Left colon (tissue), 2 donors: ENCODE measurements around the gene LMF2. TPM values are rescaled to one million over a fixed set of nuclear protein-coding genes. Genes with fewer than 3 reads are reported as not detected.

Source experiments
- ATAC-seq: fragments of 200-7000 bp; cut with Tn5 transposase; one replicate; pipeline ENCODE4 v1.9.1; 2020; ENCODE audit warnings: mild to moderate bottlenecking, moderate library complexity
- DNase-seq, 2 donors: peaks; one replicate each; pipeline ENCODE4 v3.0.0-alpha.2; 2020
- intact Hi-C, 2 donors: fragments of 100-400 bp; cut with DNase I in 1 of 2; cut with micrococcal nuclease in 1 of 2; formaldehyde crosslinking; loops; one replicate each; pipeline versions ENCODE4 v1.11.2 to v1.14.0; 2022; cut with DNase I, micrococcal nuclease
- total RNA-seq, 2 donors: library from RNA; stranded (reverse); fragmentation: NEBNext Ultra II Directional; extraction: Animal tissue kit (Norgen Biotek cat#: 25700); gene quantifications; one replicate each; pipeline ENCODE4 v1.2.1, GENCODE V29; 2021
- donor health status: DM: no; HTN: no; CAD: no.
- donor health status: DM: yes; HTN: yes; CAD: no.

Gene LMF2
- total RNA-seq, 2 donors from 2014 or later, result 58.7 to 59.3 TPM

GRCh38 chr22:50488006-50488677 is 19.4 kb downstream of the LMF2 start:
- no peak for ATAC-seq
- DNase-seq, result no peak
- intact Hi-C loops, result no loop called here

GRCh38 chr22:50487290-50488005 is 20.1 kb downstream of the LMF2 start:
- no peak for ATAC-seq
- no peak for DNase-seq
- intact Hi-C loops, result no loop called here

- no peak for ATAC-seq
- intact Hi-C loops, result no loop called here
- DNase-seq, result no peak
Observed at GRCh38 chr22:50486561-50487289, 20.8 kb downstream of the LMF2 start, which contains the start of gene MIOX. Gene MIOX (plus strand): TSS chr22:50486859. CDS start chr22:50486898, 39 bp downstream.

GRCh38 chr22:50485221-50486131 is 22.0 kb downstream of the LMF2 start:
- peak in 1 of 2 donors; percentile 53 for DNase-seq
- ATAC-seq, result peak; percentile 30
- intact Hi-C loops, result no loop called here

- ATAC-seq (peak; percentile 81), DNase-seq (peak; percentile 66 to 74)
- intact Hi-C loops, result no loop called here
Observed at GRCh38 chr22:50483977-50484853, 23.3 kb downstream of the LMF2 start.

GRCh38 chr22:50483556-50483955 is 23.9 kb downstream of the LMF2 start:
- no peak for ATAC-seq
- intact Hi-C loops, result no loop called here
- DNase-seq, result no peak

GRCh38 chr22:50483106-50483505 is 24.4 kb downstream of the LMF2 start:
- intact Hi-C loops, result no loop called here
- no peak for DNase-seq
- ATAC-seq, result no peak

- no peak for ATAC-seq
- intact Hi-C loops, result no loop called here
- no peak for DNase-seq
Observed at GRCh38 chr22:50482107-50483074, 25.1 kb downstream of the LMF2 start.

GRCh38 chr22:50481440-50482106 is 25.9 kb downstream of the LMF2 start, which contains the start of gene ADM2:
Gene ADM2 (plus strand): TSS chr22:50481543. CDS start chr22:50481848, 305 bp downstream.
- ATAC-seq (peak; percentile 58), DNase-seq (peak in 1 of 2 donors; percentile 78)
- intact Hi-C loops, result no loop called here

- no peak for ATAC-seq
- no peak for DNase-seq
- intact Hi-C loops, result no loop called here
Observed at GRCh38 chr22:50481045-50481439, 26.5 kb downstream of the LMF2 start.

- ATAC-seq (no peak), DNase-seq (no peak)
- intact Hi-C loops, result no loop called here
Observed at GRCh38 chr22:50479721-50480120, 27.8 kb downstream of the LMF2 start.

GRCh38 chr22:50477923-50478322 is 29.6 kb downstream of the LMF2 start:
- intact Hi-C loops, result no loop called here
- no peak for ATAC-seq
- DNase-seq, result no peak

GRCh38 chr22:50476868-50477267 is 30.6 kb downstream of the LMF2 start:
- intact Hi-C loops, result no loop called here
- no peak for DNase-seq
- ATAC-seq, result no peak

- no peak for ATAC-seq
- intact Hi-C loops, result no loop called here
Observed at GRCh38 chr22:50475652-50476002, 31.9 kb downstream of the LMF2 start.

GRCh38 chr22:50474710-50475651 is 32.5 kb downstream of the LMF2 start, which contains the start of gene SBF1:
Gene SBF1 (minus strand): TSS chr22:50475035. CDS start chr22:50474840, 195 bp downstream.
- peak; percentile 91 to 94 for DNase-seq
- intact Hi-C loops, result no loop called here
- peak; percentile 79 for ATAC-seq

More at GRCh38 chr22:50475652-50476002, 31.9 kb downstream of the LMF2 start:
- DNase-seq, result no peak
